ENCODE data around the gene ZNRF3.
"Not testable (repeated sequence)": the region's sequence is repeated elsewhere in the genome, so short reads cannot be mapped to it uniquely, and the experiment has no call there.

ZNRF3 gene

DNA sequence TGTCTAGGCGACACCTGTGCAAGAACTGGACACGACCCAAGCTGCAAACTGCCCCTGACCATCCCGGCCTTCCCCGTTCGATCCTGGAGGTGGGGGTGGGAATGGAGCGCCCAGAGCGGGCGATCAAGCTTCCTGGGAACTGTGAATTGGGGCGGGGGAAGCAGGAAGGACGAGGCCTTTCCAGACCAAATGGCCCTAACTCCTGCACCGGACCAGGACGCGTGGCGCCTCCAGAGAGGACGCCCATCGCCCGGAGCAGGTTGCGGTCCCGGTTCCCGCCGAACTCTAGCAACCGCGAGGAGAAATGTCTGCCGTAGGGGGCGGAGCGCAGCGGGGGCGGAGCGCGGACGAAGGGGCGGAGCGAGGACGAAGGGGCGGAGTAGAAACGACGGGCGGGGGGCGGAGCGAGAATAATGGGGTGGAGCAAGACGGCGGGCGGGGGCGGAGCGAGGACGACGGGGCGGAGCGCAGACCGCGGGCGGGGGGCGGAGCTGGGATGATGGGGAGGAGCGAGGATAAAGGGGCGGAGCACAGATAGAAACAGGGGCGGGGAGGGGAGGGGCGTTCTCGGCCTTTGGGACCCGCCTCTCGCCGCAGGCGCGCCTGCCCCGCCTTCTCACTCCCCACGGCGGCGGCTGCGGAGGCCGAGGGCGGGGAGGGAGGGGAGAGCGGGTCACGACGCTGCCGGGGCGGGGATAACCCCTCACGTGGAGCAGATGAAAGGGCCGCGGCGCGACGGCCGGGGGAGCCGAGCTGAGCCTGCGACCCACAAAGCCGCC, at the start of gene ZNRF3:
TSS of gene ZNRF3 (plus strand) at position 695 of the 779 bp plus-strand sequence. CDS start 195 bp downstream, outside the sequence.
- peak; percentile 56 for DNase-seq

DNA sequence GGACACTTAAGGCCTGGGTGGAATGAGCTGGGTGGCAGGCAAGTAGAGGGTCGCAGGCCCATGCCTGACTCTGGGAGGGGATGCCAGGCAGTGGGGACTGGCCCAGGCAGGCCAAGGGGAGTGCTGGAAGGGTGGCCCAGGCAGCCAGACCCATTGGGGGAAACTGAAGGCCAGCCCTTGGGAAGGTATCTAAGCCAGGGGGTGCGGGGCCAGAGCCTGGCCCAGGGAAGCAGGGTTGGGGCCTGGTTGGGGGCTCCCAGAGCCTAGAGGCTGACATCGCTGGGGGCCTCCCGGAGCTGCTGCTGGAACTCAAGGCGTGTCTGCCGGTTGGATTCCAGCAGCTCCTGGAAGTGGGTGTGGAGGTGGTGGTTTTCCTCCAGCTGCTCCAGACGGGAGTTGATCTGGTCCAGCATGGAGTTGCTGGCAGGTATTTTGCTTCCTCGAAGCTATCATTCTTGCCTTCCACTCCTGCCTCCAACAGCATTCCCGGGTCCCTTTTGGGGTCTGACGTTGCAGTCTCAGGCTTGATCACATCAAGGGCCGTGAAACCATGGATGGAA, 47.7 kb upstream of the ZNRF3 start:
- no peak for DNase-seq

DNA sequence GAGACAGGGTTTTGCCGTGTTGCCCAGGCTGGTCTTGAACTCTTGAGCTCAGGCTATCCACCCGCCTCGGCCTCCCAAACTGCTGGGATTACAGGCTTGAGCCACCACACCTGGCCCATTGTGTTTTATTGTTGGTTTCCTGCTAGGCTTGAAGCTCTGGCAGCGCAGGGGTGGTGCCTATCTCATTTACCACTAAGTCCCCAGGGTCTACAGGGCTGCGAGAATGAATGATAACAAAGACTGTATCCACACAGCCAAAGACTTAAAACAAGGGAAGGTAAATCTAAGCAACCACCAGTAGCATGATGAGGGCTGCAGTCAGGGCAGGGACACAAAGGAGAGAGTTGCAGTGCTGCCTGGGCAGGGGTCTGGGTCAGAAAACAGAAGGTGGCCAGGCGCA, 45.7 kb upstream of the ZNRF3 start:
- no peak for DNase-seq

DNA sequence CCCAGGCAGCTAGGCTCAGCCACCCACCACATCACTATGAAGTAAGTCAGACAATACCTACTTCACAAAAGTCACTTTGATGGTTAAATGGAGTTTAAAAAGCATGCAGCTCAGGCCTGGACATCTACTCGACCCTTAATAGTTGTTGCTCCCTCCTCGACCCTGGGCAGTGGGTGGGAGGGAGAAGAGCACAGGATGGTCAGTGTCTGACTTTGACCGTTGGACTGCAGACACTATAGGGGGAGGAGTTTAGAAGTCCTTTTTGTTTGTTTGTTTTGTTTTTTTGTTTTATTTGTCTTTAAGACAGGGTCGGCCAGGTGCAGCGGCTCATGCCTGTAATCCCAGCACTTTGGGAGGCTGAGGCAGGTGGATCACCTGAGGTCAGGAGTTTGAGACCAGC, 44.4 kb upstream of the ZNRF3 start:
- no peak for DNase-seq

DNA sequence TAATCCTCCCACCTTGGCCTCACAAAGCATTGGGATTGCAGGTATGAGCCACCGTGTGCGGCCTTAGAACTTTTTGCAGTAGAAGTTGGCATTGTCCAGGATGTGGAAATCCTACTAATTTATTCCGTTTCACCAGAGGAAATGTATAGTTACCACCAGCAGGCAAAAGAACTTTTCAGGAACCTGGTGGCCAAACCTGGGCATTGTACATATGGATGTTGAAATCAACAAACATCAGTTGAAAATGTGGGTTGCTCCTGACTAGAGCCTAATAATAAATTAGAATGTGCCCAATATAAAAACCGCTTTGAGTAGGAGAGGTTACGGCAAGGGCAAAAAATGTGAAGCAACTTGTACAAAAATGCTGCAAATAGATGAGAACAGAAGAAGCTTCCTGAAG, 42.3 kb upstream of the ZNRF3 start:
- DNase-seq, result no peak

DNA sequence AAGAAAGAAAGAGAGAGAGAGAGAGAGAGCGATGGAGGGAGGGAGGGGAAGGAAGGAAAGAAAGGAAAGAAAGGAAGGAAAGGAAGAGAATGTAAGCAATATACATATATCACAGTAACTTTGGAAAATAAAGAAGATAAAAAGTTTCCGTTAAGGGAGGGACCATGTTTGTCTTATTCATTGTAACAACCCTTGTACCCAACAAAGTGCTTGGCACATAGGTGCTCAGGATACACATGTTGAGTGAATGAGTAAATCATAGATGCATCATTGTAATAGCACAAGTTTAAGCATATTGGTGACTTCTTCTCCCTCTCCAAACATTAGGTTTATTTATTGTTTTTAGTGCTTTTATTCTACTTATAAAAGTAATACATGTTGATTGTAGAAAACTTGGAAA, 39.7 kb upstream of the ZNRF3 start:
- DNase-seq, result no peak

DNA sequence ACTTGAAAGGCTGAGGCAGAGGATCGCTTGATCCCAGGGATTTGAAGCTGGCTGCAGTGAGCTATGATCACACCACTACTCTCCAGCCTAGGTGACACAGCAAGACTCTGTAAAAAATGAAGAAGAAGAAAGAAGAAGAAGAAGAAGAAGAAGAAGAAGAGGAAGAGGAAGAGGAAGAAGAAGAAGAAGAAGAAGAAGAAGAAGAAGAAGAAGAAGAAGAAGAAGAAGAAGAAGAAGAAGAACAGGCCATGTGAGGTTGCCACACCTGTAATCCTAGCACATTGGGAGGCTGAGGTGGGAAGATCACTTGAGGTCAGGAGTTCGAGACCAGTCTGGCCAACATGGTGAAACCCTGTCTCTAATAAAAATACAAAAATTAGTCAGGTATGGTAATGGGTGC, 39.1 kb upstream of the ZNRF3 start:
- not testable (repeated sequence) for DNase-seq

DNA sequence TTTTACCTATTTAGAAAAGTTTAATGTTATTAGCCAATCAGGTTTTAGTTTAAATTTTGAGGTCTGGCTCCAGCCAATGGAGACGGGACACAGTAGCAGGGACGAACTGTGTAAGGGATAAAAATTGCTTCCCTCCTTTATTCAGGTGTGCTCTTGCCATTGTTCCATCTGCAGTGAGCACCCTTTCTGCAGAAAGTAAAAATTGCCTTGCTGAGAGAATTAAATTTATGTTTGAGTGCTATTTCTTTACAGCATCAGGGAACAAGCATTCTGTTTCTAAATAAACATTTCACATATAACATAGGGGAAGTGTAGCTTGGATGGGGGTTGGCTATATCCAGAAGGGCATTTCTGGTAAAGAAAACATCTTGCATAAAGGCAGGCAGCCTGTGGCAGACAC, 36.4 kb upstream of the ZNRF3 start:
- DNase-seq, result no peak

DNA sequence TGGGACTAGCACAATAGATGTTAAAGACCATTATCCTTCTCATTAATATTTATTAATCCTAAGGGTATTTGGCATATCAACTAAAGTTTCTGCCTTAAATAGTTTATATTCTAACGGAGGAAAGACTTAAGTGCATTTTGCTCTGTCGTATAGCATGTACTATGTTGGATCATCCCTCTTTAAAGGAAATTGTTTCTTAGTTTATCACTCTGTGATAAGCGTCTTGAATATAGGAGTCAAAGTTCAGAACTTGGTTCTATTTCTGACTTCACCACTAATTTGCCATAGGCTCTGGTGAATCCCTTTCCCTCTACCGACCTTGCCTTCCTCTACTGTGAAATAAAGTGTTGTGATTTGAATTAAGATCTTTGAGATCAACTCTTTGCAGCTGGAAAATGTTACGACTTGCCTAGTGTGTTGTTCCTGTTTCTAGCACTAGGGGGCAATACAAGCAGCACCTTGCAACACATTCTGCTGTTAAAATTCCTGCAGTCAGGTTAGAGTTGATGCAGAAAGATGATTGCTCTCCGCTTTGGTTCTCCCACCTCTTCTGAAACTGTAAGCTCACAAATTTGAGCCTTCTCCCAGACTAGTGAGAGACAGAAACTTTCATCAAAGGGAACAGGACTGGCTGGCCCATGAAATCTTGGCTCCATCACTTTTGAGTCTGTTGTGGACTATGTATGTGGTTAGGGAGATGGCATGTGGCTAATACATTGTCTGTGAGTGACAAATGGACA, 27.8 kb upstream of the ZNRF3 start:
- DNase-seq, result peak; percentile 29

DNA sequence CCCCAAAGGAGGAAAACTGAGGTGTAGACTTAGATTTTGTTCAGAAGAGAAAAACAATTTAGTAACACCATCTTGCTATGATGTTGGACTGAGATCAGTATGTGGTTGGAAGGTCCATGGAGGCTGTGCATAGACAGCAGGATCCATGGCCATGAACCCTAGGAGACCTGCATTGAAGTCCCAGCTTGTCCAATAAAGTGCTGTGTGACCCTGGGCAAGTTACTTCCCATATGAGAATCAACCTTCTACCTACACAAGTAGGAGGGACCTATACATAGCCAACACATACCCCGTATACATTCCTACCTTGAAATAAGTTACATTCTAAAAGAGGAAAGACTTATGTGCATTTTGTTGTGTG, 27.3 kb upstream of the ZNRF3 start:
- DNase-seq, result no peak

DNA sequence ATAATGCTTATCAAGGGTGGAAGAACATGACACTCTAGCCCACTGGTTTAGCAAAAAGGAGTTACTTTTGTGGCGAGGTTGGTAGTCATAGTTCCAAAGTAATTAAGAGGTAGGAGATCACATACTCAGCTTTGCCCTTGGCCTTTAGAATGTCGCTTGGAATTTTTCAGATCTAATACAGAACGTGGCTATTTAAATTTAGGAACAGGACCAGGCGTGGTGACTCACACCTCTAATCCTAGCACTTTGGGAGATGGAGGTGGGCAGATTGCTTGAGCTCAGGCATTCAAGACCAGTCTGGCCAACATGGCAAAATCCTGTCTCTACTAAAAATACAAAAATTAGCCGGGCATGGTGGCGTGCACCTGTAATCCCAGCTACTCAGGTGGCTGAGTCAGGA, 26.1 kb upstream of the ZNRF3 start:
- DNase-seq, result no peak

DNA sequence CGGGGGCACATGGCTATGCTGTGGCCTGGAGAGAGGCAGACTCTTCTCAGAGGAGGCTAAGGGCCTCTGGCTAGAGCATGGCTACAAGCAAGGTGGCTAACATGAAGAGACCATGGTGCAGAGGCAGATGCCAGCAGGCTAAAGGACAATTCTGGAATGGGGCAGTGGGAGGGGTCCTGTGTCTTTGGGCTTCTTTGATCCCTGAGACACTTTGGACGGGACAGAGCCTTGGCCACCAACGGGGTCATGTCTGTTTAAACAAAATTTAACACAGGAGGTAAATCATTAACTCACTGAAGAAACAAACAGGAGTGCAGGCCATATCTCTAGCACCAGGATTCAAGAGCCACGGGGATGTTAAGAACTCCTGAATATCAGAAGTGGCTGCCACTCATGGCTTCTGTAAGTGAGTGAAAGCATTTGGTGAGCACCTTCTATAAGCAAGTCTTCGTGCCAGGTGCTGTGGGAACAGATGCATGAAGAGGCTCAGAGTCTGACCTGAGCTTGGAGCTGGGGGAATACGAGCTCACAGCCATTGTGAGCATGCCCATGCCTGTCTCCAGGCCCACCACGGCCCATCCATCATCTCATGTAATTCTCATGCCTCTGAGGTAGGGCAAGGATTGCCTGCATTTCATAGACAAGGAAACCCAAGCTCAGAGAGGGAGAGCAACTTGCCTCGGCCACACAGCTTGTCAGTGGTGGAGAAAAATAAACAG, 18.3 kb upstream of the ZNRF3 start:
- no peak for DNase-seq

DNA sequence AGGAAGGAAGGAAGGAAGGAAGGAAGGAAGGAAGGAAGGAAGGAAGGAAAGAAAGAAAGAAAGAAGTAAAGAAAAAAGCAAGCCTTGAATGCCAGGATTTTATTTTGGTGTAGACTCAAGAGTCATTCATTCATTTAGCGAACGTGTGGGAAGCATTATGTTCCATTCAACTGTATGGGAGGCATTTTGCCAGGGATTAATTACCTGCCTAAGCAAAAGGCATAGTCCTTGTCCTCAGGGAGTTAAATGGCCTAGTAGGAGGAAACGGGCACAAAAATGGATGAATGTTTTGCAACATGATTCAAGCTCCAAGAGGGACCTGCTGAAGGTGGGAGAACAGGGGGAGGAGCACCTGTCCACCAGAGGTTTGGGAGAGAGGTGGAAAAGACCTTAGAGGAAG, 16.2 kb upstream of the ZNRF3 start:
- peak; percentile 31 for DNase-seq

DNA sequence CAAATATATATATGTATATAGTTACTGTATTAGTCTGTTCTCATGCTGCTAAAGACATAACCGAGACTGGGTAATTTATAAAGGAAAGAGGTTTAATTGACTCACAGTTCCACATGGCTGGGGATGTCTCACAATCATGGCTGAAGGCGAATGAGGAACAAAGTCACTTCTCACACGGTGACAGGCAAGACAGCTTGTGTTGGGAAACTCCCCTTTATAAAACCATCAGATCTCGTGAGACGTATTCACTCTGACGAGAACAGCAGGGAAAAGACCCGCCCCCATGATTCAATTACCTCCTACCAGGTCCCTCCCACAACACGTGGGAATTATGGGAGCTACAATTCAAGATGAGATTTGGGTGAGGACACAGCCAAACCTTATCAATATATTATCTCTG, 15.0 kb upstream of the ZNRF3 start:
- DNase-seq, result not testable (repeated sequence)

DNA sequence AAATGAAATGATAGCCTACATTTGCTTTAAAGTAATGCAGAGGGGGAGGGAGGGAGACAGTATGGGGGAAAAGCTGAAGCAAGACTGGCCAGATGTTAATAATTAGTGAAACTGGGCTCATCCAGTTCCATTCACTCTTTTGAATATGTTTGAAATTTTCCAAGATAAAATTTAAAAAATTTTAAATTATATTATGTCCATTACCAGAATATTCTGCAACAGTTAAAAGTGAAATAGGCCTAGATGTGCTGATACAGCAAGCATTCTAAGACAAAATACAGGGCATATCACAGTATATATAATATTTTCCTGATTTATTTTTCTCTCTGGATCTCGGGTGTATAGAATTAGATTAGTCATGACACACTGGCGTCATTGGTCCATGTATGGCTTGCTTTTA, 13.6 kb upstream of the ZNRF3 start:
- no peak for DNase-seq

DNA sequence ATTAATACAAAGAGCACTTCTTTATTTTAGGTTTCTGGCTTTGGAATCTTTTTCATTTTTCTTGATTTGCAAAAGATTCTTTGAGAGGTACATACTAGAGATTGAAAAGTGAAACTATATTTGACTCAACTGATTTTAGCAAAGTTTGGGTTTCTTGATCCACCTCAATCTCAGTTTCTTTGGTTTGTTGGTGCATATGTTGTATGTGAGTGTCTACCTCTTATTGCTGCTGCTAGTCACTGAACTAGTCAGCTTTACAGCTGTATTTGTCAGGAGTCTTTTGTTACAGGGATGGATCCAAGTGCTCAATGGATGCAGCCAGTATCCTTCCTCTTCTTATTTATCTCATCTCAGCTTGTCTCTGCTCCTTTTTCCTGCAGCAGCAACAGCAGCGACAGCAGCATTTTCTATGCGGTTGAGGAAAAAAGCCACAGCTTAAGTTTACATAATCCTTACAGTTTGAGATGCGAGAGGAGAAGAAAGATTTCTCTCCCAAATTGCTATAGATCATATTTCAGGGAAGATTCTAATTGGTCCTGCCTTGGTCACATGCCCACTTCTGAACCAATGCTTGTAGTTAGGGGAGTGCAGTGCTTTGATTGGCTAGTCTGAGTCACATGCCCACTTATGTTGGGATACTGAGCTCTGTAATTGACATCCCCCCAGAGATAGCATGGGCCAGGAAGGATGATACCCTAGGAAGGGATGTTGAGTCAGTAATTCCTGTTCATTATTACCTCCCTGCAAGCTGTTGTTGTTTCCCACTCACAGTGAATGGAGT, 10.0 kb upstream of the ZNRF3 start:
- DNase-seq, result no peak

DNA sequence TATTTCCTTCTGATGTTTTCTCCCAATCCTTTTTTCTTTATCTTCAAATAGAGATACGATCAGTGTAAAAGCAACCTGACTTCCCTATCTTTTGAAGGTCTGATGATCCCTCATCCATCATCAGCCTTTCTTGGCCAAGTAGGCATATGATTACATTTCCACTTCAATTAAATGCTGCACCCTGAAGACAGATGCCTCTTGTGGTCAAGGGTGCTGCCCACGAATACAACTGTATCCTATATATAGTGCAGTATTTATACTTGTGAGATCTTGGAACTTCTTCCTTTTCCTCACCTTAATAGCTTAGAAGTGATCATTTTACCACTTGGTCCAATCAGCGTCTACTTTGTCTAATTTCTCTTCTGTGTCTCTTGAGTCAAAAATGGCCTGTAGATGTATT, 9.3 kb upstream of the ZNRF3 start:
- no peak for DNase-seq

DNA sequence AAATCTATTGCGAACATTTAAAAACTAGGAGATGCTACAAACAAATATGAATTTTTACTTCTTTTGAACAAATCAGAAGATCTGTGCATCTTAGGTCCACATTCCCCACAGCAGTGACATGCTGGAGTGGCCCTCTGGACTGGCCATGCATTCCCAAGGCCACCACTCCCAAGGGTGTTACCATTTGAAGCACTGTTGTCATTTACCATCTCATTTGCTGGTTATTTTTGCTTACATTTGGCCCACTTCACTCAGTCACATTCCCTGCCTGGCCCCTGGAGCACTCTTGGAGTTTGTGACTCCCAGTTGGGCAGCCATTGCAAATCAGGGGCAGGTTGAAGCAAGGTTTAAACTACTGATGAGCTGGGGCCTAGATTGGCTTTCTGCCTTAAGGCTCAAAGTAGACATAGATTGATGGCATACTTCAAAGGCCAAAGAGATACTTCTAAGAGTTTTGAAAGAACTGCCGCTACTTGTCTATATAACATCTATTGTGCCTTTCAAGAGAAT, 8.5 kb upstream of the ZNRF3 start:
- no peak for DNase-seq

DNA sequence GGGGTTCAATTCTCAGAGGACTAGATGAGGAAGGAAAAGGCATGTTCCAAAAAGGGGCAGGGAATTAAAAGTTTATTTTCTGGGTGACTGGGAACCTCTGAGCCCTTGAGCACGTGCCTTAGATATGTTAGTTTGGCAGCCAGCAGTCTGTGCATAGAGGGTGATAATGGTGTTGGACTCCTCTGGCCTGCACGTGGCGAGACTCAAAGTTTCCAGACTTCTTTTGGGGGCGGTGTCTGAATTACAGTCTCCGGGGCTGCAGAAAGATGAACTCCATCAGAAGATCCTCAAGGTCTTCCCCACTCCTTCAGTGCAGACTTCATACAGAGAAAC, 861 bp upstream of the ZNRF3 start:
- DNase-seq, result no peak

DNA sequence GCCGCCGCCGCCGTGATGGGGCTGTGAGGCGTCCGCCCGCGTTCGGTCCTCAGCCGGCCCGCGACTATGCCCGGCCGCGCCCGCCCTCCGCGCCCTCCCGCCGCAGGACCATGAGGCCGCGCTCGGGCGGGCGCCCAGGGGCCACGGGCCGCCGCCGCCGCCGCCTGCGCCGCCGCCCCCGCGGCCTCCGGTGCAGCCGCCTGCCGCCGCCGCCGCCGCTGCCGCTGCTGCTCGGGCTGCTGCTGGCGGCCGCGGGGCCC, 215 bp downstream of the ZNRF3 start:
- DNase-seq, result no peak

DNA sequence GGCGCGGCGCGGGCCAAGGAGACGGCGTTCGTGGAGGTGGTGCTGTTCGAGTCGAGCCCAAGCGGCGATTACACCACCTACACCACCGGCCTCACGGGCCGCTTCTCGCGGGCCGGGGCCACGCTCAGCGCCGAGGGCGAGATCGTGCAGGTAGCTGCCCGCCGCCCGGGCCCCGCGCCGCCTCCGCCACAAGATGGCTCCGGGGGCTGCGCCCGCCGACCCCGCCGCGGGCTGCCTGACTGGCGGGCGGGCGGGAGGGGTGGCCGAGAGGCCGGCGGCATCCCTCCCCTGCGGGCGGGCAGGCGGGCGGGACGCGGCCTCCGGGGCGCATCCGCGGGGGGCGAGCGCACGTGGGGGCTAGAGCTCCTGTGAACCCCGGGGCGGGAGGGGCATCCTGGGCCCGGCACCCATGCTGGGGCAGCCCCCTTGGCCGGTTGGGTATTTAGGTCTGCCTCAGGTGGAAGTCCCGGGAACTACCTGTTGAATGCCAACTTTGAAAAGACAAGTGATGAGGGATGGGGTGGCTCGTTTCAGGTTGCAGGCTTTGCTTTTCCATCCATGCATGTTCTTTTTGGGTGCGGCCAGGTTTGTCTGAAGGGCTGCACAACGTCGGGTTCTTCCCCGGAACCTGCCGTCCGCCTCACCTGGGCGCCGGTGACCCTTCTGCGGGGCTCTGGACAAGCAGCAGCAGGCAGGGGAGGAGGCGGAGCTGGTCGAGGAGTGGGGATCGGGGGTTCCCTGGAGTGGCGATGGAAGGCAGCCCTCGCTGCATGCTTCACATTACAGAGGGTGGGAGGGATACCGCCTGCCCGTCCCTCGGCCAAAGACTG, 760 bp downstream of the ZNRF3 start:
- no peak for DNase-seq

DNA sequence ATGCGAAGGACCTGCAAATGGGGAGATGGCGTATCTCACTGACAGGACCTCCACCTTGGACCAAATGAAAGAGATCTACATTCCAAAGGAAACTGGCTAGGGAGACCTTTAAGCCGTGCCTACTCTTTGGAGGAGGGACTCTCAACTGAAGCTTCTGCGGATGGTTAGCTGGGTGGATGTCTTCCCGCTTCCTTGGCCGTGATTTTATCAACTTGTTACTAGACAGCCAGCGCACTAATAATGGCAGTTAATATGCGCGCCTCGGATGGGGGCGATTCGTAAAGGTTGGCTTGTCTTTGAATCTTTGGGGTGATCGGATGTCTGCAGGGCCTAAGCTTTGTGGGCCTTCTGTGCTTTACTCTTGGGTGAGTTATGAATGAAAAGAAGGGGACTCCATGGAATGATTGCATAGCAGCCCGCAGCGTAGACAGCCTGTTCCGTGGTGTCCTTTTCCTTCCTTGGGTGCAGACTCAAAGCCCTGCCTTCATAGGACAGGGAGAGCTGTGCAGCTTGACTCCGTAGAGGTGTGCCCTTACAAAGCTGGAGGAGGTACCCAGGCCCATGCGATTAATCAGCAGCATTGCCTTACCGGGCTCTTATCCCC, 1.5 kb downstream of the ZNRF3 start:
- DNase-seq, result no peak

All from NCI-H2029 treated with DMSO at 0.1 percent for 48 hours (cell line).